ENCODE results near the gene FTCD.

- no peak for TF ChIP-seq CTCF (IDR thresholded peaks at IDR 0.05)
- TF ChIP-seq POLR2A (IDR thresholded peaks at IDR 0.05), result no peak
These were observed 67.7 kb downstream of the FTCD start for GRCh38 chr21:46087641-46088040.

Data from adrenal gland (tissue), 5 donors.